Breast epithelium (tissue), 3 donors: Measurements from ENCODE around the gene GRIK3.

Experiments used
- CTCF ChIP-seq, 3 donors: fragments of 450-650 bp; IDR thresholded peaks; one replicate each; pipeline ENCODE4 v1.5.1; 2016 to 2017; ENCODE audit warnings: antibody characterized with exemption in 3 of 3, mild to moderate bottlenecking in 3 of 3, moderate library complexity in 3 of 3
- POLR2A ChIP-seq: fragments of 450-650 bp; IDR thresholded peaks from one replicate; pipeline ENCODE4 v1.6.1; 2016; ENCODE audit warnings: antibody characterized with exemption, mild to moderate bottlenecking, moderate library complexity
- POLR2AphosphoS5 ChIP-seq, 3 donors: sonication (generic); formaldehyde crosslinking; IDR thresholded peaks; one replicate each; pipeline ENCODE4 v1.6.1; 2017; ENCODE audit warnings: antibody characterized with exemption in 3 of 3

- no peak for TF ChIP-seq CTCF (IDR thresholded peaks at IDR 0.05)
- TF ChIP-seq POLR2AphosphoS5 (IDR thresholded peaks at IDR 0.05): no peak
- no peak for TF ChIP-seq POLR2A
These were observed 272.1 kb downstream of the GRIK3 start for GRCh38 chr1:36762174-36762573.
